ENCODE results near the gene ZCCHC7.

- TF ChIP-seq EZH2 (IDR thresholded peaks at IDR 0.05; ENCODE audit: borderline replicate concordance, low read depth, low read length, severe bottlenecking), result no peak
- no peak for TF ChIP-seq CTCF (IDR thresholded peaks at IDR 0.05; ENCODE audit: borderline replicate concordance, extremely low read depth, low read length, poor library complexity, severe bottlenecking)
Observed at GRCh38 chr9:37370968-37371563, 250.7 kb downstream of the ZCCHC7 start.

Measured in DND-41 (cell line).